Activated CD4-positive, alpha-beta T cell treated with anti-CD3 and anti-CD28 coated beads, Interleukin-2, amount 50 U/mL, for 24 hours (primary cell): Measurements from ENCODE around the gene RASIP1.
"Not testable (repeated sequence)": the region's sequence is repeated elsewhere in the genome, so short reads cannot be mapped to it uniquely, and the experiment has no call there.

ENCODE experiments used
- DNase-seq, 2 donors: peaks; one replicate each; pipeline ENCODE4 v3.0.0-alpha.2; 2020; ENCODE audit warnings: low read depth in 1 of 2, low spot score in 1 of 2

The RASIP1 gene

DNA sequence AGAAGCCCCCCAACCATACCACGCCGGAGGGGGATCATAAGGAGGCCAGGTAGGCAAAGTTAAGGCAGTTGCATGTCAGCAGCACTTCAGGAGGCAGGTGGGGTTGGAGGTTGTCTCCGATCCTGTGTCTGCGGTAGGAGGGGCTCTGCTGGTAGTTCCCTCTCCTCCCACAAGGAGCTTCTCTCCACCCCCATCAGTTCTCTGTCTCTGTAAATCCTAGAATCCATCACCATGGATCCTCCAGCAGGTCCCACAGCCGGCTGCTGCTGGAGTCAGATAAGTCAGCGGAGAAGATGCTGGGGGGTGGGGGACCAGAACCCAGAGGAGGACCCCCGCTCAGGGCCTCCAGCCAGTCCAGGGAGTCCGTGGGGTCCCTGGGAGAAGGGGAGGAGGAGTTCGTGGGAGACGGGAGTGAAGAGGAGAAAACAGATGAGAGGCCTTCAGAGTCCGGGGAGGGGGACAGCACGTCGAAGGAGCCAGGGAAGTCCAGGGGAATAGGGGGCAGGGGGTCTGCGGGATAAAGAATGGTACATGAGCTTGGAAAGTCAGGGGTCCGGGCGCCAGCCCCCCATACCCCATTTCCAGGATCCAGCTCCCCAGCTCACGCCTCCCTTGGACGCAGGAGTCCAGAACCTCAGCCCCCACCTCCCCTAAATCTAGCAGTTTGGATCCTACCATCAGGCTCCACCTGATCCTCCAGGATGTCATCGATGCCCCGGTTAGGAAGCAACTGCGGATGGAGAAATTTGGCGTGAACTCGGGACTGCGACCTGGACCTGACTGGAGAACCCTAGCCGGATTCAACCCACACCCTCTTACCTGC lies 27.2 kb downstream of the RASIP1 start:
- DNase-seq: no peak

- DNase-seq: no peak
Measured at GRCh38 chr19:48711106-48711662, 29.2 kb downstream of the RASIP1 start.

DNA sequence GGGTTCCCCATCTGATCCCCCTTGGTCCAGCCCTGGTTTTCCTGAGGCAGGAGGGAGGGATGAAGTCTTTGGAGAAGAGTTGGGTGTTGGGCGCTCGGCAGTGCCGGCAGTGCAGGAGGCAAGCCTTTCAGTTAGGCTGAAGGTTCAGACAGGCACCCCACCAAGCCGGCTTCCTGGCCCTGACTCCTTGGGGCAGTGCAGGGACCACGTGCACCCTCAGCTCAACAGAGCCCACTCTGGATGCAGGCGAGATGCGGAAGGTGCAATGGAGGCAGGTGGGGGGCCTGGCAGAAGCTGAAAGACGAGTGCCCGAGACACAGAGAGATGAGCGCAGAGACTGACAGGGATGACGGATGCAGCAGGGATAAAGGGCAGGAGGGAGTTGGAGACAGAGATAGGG lies 31.9 kb downstream of the RASIP1 start:
- DNase-seq: no peak

GRCh38 chr19:48705431-48705830 lies 35.0 kb downstream of the RASIP1 start:
- no peak for DNase-seq

GRCh38 chr19:48703316-48703715 lies 37.1 kb downstream of the RASIP1 start:
- DNase-seq: no peak

- DNase-seq: no peak
Measured at GRCh38 chr19:48702701-48703100, 37.7 kb downstream of the RASIP1 start.

DNA sequence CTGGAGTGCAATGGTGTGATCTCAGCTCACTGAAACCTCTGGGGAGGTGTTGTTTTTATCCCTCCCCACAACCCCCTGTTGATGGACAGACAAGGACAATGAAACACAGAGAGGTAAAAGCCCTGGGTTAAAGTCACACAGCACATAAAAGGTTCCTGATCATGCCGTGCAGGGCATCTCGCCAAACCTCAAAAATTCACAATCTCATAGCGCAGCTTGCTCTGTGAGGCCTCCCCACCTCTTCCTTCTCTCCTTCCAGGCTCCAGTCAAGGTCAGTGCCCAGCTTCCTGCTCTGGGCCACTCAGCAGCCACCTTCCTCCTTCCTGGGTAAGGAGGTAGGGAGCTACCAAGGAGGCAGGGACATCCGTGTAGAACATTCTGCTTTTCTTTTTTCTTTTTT lies 42.4 kb downstream of the RASIP1 start:
- DNase-seq: no peak

DNA sequence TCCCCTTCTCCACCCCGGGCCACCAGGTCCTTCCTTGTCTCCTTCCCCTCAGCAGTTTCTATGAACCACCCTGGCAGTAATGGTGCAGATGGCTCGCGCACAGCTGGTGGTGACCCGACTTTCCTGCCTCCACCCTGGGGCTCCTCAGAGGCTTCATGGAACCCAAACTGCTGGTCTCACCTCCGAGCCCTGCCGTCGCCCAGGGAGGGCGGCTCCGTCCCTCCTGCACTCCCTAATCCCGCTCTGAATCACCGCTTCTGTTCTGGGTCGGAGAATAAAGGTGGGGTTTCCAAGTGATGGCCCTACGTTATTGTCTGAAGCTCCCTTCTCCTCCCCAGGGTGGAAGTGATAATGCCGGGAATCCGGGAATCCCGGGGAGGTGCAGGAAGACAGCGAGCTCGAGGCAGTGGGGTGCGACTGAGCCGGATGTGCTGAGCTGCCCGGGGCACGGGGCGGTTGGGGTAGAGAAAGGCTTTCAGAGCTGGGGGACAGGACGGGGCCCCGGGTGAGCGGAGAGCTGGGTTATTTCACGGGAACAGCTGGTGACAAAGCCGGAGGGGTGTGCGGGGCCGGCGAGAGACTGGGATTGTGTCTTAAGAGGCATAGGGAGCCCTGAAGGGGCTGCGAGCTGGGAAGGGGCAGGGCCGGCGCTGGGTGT lies 43.9 kb downstream of the RASIP1 start:
- no peak for DNase-seq

- DNase-seq: no peak
Measured at GRCh38 chr19:48695743-48696352, 44.6 kb downstream of the RASIP1 start, which contains the start of gene FUT2. FUT2 (plus strand) TSS chr19:48695971; CDS start chr19:48702957, 6,986 bp downstream.

- DNase-seq: not testable (repeated sequence)
Measured at GRCh38 chr19:48693629-48694028, 46.8 kb downstream of the RASIP1 start.

DNA sequence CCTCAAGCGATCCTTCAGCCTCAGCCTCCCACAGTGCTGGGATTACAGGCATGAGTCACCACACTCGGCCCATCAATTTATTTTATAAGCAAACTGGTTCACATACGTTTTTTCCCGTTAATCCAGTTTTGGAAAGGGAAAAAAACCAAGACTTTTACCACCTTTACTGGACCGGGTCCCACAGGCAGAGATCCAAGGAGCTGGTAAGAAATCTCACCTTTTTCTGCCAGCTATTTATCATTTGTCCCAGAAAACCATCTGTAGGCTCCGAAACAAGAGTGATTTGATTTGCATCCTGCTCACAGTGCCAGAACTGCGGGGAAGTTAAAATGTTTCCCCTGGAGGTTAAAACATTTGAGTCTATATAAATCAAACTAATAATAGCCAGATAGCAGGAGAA lies 51.0 kb downstream of the RASIP1 start:
- no peak for DNase-seq

- no peak for DNase-seq
Measured at GRCh38 chr19:48687776-48688175, 52.6 kb downstream of the RASIP1 start.

DNA sequence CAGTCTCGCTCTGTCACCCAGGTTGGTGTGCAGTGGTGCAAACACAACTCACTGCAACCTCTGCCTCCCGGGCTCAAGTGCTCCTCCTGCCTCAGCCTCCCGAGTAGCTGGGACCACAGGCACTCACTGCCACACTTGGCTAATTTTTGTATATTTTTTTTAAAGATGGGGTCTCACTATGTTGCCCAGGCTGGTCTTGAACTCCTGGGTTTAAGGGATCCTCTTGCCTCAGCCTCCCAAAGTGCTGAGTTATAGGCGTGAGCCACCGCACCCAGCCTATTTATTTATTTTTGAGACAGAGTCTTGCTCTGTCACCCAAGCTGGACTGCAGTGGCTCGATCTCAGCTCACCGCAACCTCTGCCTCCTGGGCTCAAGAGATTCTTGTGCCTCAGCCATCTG lies 53.8 kb downstream of the RASIP1 start:
- DNase-seq: not testable (repeated sequence)

DNA sequence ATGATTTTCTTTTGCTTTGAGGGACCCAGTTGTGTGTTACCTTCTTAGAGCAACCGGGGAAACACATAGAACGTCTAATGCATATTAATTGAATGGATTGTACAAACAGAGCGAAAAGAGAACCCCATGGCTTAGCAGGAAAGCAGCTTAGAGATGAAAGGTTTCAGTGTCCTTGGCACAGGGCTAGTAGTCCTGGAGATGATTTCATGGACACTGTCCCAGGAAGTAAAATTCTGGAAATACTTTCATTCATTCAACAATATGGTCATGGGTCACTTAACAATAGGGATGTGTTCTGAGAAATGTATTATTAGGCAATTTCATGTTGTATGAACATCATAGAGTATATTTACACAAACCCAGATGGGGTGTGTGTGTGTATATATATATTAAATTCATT lies 54.3 kb downstream of the RASIP1 start:
- DNase-seq: no peak

GRCh38 chr19:48685583-48685982 lies 54.8 kb downstream of the RASIP1 start:
- DNase-seq: no peak

DNA sequence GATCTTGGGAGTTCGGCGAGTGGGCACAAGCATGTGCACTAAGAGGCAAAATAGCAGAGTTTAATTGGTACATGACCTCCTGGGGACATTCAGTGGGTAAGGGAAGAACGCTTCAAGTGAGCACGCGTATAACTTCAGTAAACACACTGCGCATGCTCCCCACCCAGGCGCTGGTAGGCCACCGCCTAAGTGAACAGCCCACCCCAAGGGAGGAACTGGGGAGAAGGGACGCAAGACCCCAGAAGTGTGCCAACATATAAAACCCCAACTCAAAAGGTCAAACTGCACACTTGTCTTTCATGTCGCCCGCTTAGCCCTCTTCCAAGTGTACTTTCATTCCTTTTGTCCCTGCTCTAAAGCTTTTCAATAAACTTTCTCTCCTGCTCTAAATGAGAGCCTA lies 57.1 kb downstream of the RASIP1 start:
- DNase-seq: peak in 1 of 2 donors; percentile 19

GRCh38 chr19:48681127-48681470 lies 59.3 kb downstream of the RASIP1 start:
- no peak for DNase-seq

DNA sequence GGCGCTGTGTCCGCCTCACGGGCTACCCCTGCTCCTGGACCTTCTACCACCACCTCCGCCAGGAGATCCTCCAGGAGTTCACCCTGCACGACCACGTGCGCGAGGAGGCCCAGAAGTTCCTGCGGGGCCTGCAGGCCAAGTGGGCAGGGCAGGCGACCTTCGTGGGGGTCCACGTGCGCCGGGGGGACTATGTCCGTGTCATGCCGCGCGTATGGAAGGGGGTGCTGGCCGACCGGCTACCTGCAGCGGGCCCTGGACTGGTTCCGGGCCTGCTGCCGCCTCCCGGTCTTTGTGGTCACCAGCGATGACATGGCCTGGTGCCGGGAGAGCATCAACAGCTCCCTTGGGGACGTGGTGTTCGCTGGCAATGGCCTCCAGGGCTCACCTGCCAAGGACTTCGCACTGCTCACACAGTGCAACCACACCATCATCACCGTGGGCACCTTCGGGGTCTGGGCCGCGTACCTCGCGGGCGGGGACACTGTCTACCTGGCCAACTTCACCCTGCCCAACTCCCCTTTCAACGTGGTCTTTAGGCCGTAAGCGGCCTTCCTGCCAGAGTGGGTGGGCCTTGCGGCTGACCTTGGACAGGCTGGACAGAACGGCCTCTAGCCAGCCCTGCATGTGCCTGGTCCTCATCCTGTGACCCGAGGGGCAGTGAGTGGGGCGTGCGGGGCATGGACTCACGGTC lies 59.8 kb downstream of the RASIP1 start:
- no peak for DNase-seq

DNA sequence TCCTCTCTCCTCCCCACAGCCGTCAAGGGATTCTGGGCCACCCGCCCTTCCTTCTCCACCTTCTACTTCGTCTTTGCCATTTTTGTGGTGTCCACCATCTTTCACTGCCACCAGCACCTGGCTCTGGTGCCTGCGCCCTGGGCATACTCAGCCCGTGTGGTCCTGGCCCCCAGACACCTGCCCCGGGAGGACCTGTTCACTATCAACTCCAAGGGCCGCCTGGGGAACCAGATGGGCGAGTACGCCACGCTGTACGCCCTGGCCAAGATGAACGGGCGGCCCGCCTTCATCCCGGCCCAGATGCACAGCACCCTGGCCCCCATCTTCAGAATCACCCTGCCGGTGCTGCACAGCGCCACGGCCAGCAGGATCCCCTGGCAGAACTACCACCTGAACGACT lies 60.4 kb downstream of the RASIP1 start:
- not testable (repeated sequence) for DNase-seq

DNA sequence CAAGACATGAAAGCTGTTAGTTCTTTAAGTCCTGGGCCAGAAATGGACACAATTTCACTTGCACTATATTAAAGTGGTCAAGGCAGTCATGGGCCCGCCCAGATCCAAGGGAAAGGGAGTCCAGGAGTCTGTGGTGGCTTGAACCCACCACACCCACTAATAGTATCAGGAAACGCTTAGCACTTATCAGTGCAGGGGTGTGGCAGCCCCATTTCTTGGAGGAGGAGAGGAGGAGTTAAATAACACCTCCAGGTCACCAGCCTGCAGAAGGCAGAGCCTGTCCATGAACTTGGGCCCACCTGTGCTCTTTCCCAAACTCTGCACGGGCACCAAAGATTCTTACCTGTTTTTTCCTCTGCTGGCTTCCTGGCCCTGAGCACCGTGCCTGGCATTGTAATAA lies 62.2 kb downstream of the RASIP1 start:
- no peak for DNase-seq

DNA sequence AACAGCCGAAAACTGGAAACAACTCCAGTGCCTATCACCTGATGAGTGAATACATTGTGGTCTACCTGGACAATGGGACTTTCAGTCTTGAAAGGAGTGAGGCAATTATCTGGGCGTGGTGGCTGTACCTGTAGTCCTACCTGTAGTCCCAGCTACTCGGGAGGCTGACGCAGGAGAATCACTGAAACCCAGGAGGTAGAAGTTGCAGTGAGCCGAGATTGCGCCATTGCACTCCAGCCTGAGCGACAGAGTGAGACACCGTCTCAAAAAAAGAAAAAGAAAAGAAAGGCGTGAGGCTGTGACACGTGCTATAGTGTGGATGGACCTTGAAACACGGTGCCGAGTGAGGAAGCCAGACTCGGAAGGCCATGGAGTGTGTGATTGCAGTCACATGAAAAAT lies 63.5 kb downstream of the RASIP1 start:
- DNase-seq: no peak
